GM10847 (cell line): ENCODE data around the gene SUSD5.

Experiments
- POLR2A ChIP-seq: IDR thresholded peaks from 2 replicates; pipeline ENCODE4 v1.6.1; 2011; ENCODE audit not compliant: insufficient read length; ENCODE audit errors: extremely low read depth

SUSD5 gene

GRCh38 chr3:33218446-33219174 lies at the start of gene SUSD5:
SUSD5 (minus strand) TSS chr3:33218810; CDS start chr3:33218797, 13 bp downstream.
- TF ChIP-seq POLR2A = no peak

- no peak for TF ChIP-seq POLR2A
Measured at GRCh38 chr3:33260104-33260503, 41.5 kb upstream of the SUSD5 start.

- TF ChIP-seq POLR2A = no peak
Measured at GRCh38 chr3:33256249-33256648, 37.6 kb upstream of the SUSD5 start.

GRCh38 chr3:33250712-33251111 lies 32.1 kb upstream of the SUSD5 start:
- no peak for TF ChIP-seq POLR2A

GRCh38 chr3:33246786-33247185 lies 28.2 kb upstream of the SUSD5 start:
- TF ChIP-seq POLR2A = no peak

- no peak for TF ChIP-seq POLR2A
Measured at GRCh38 chr3:33240261-33240660, 21.7 kb upstream of the SUSD5 start.

GRCh38 chr3:33238923-33239322 lies 20.3 kb upstream of the SUSD5 start:
- no peak for TF ChIP-seq POLR2A

- TF ChIP-seq POLR2A = no peak
Measured at GRCh38 chr3:33237439-33237838, 18.8 kb upstream of the SUSD5 start.

- no peak for TF ChIP-seq POLR2A
Measured at GRCh38 chr3:33236005-33236404, 17.4 kb upstream of the SUSD5 start.

- TF ChIP-seq POLR2A = no peak
Measured at GRCh38 chr3:33233884-33234283, 15.3 kb upstream of the SUSD5 start.

GRCh38 chr3:33231756-33232465 lies 13.3 kb upstream of the SUSD5 start:
- no peak for TF ChIP-seq POLR2A

- TF ChIP-seq POLR2A = no peak
Measured at GRCh38 chr3:33229947-33230346, 11.3 kb upstream of the SUSD5 start.

- no peak for TF ChIP-seq POLR2A
Measured at GRCh38 chr3:33229066-33229465, 10.5 kb upstream of the SUSD5 start.

GRCh38 chr3:33221241-33221640 lies 2.6 kb upstream of the SUSD5 start:
- TF ChIP-seq POLR2A = no peak

GRCh38 chr3:33219175-33219487 lies 521 bp upstream of the SUSD5 start:
- TF ChIP-seq POLR2A = no peak

- no peak for TF ChIP-seq POLR2A
Measured at GRCh38 chr3:33217866-33218445, 654 bp downstream of the SUSD5 start.

GRCh38 chr3:33215739-33216138 lies 2.9 kb downstream of the SUSD5 start:
- no peak for TF ChIP-seq POLR2A

GRCh38 chr3:33212406-33212805 lies 6.2 kb downstream of the SUSD5 start:
- TF ChIP-seq POLR2A = no peak
